Retina (tissue), 1 donor: ENCODE results near the gene DUSP7.

Experiments used
- DNase-seq: peaks from one replicate; pipeline ENCODE4 v3.0.0-alpha.2; 2016

DUSP7 gene

DNA sequence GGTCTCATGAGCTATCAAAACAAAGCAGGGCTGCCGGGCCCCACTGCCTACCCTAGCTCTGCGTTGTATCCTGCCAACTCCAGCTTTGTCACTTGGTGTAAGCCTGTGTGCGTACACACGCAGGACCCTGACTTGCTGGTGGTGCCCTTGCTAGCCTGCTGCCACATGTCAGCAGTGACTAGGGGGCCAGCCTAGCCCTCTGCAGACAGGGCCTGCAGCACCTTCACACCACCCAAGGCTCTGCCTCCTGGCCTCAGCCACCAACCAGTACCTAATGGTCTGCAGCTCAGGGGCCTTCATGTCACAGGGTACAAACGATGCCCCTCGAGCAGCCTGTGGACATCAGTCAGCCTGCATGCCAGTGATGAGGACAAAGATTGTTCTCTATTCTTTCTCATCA, 30.1 kb upstream of the DUSP7 start:
- no peak for DNase-seq

DNA sequence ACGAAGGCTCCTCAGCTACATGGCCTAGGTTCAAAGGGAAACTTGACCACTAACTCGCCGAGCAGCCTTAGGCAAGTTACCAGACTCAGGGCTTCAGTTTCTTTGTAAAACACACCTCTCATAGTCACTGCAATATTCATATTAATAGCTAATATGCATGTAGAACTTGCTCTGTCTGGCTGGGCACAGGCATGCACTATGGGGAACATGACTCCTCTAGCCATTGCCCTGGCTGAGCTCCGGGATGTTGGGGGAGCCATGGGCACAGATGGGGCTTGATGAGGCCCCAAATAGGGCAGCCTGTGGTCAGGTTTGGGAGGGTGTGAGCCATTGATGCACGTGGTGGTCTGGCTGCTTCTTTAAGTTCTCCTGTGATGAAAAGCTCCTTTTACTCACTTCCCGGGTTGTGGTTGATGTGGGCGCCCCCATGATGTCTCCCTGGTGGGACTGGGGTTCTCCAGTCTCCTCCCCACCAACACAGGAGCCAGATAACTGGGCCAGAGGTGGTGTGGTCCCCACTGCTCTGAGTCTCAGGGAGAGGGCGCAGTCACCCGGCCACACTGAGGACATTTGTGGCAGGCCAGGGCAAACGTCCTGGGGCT, 29.4 kb upstream of the DUSP7 start:
- no peak for DNase-seq

DNA sequence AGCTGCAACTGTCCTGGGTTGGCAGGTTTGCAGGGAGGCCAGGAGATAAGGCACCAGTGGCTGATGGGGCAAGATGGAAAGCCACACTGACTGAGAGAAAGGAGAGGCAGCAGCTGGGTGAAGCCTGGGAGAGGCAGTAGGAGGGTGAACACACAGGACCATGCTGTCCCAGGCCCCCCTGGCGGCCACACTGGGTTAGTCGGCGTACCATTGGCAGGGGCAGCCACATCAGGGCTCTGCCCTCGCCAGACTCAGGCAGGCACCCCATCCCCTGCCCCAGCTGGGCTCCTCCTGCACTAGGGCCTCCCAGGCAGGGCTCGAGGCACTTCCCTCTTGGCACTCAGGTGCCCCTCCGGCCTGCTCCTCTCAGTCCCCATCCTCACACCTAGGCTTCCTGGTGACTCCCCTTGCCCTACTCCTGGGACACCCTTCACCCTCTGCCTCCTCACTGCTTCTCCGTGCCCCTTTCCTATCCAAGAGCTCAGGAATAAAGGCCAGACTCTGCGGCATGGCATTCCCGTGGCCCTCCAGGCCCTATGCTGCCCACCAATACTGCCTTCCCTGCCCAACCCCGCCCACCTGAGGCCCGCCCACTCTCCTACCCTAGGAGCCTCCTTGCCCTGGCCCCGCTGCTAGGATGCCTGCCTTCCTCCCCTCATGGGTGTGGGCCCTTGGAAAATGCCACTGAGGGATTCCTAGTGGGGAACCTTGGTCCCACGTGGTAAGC, 28.7 kb upstream of the DUSP7 start:
- DNase-seq: no peak

- DNase-seq: no peak
Observed at GRCh38 chr3:52084216-52084945, 28.0 kb upstream of the DUSP7 start.

GRCh38 chr3:52083556-52084087, 27.3 kb upstream of the DUSP7 start:
- DNase-seq: no peak

DNA sequence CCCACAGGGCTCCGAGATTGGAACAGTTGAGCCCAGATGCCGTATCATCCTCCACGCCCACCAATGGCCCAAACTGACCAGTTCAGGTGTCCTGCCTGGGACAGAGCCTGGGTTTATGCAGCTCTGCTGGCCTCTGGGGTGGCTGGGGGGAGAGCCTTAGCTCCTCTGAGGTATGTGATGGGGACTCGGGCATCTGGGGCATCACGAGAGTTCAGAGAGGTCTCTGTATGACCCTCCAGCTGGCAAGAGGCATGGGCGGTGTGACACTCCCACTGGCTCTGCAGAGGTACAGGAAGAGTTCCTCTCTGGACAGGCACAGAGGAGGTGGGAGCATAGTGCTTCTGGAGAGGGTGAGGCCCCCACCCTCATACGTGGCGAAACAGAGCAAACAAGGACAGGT, 26.6 kb upstream of the DUSP7 start:
- DNase-seq: no peak

- DNase-seq: no peak
Observed at GRCh38 chr3:52080830-52081719, 24.7 kb upstream of the DUSP7 start.

DNA sequence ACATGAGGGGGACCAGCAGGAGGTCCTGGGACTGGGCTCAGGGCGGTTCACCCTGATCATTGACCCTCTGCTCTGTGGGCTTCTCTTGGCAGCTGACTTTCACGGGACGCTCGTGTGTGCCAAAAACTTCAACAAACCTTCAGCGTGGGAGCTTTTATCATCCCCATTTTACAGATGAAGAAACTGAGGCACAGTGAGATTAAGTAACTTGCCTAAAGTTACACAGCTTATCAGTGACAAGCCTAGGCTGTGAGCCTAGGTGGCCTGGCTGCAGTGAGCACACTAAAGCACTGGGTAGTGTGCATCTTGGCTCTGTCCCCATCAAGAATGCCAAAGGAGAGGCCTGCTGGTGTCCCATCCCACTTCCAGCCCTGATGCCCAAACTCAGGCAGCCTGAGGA, 23.6 kb upstream of the DUSP7 start:
- no peak for DNase-seq

GRCh38 chr3:52078781-52079560, 22.6 kb upstream of the DUSP7 start:
- DNase-seq: no peak

DNA sequence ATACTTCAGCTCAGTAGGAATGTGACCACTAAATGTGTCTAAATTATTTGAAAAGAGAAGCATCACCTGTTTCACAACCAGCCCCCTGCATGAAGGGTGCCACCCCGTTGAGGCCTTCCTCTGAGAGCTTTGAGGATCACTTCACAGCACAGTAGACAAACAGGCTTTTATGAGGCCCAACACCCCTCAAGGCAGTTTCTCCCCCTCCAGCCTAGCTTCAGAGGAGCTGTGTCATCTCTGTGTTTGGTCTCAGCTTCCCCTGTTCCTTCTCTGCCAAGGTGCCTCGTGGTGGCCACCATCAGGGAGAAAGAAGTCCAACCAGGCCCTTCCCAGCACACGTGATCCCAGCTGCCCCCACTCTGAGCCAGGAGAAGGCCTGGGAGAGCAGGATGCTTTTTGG, 21.6 kb upstream of the DUSP7 start:
- no peak for DNase-seq

- DNase-seq: no peak
Observed at GRCh38 chr3:52076896-52077780, 20.8 kb upstream of the DUSP7 start.

- no peak for DNase-seq
Observed at GRCh38 chr3:52073490-52073889, 17.1 kb upstream of the DUSP7 start.

DNA sequence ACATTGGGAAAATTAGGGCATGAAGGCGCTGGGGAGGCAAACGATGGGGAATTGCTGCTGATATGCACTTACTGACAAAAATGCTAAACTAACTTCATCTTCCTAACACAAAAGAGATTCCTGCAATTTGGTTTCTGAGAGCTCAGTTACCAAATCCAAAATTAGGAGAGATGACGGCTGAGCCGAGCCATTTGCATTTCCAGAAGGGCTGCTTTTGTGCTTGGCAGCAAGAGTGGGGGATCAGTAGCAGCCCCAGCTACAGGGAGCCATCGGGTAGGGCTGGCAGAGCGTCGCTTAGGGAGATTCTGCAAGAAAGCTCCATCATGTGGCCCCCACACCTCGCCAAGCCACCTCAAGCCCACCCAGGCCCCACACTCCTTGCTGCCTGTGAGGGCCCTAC, 16.1 kb upstream of the DUSP7 start:
- DNase-seq: no peak

DNA sequence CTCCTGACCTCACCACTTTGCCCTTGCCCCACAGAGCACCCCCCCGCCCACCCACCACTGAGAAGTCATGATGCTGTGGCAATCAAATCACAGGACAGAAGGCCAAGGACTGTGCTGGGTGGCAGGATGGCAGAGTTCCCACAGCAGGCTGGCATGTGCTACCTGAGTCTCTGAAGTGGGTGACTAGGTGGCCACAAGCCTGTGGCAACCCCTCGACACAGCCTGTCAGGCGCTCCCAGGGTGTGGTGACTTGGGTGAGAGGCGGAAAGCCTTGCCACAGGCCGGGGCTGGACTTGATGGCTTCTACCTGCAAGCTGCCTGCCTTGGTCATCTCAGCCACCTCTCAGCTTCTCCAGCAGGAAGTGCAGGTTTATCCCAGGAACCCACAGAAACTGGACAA, 15.6 kb upstream of the DUSP7 start:
- no peak for DNase-seq

DNA sequence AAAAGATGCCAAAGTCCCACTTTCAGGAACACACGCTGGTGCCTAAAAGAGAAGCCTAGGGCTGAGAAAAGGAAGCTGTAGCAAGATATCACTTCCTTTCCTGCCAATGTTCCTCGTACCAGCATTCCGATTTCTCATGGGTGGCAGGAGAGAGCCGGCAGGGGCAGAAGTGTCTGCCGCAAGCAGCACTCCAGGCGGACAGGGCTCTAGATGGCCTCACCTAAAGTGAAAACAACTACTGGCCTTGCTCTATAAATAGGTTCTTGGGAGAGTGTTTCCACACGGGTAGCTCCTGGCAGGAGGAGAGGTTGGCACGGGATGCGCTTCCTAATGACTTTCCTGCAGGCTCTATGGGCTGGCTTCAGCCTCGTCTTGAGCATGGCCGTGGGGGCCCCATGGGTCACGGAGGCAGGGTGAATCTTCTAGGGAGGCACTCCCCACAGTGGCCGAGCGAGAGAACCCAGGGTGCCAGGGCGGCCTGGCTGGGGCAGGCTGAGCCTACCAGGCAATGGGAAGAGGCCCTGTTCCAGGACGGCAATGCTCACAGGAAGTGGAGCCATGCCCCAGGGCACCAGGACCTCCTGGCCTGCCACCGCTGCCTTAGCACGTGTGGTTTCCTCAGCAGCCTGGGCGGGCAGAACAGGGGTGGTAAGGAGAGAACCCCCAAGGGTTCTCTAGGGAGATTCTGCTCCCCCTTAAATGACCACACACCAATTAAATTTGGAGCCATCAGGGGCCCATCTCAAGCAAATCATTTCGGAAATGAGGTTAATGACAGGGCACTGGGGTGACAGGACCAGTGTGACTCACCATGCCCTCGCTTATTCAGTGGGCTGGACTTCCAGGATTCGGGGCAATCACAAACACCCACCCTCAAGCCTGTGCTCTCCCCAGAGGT, 14.6 kb upstream of the DUSP7 start:
- DNase-seq: no peak

DNA sequence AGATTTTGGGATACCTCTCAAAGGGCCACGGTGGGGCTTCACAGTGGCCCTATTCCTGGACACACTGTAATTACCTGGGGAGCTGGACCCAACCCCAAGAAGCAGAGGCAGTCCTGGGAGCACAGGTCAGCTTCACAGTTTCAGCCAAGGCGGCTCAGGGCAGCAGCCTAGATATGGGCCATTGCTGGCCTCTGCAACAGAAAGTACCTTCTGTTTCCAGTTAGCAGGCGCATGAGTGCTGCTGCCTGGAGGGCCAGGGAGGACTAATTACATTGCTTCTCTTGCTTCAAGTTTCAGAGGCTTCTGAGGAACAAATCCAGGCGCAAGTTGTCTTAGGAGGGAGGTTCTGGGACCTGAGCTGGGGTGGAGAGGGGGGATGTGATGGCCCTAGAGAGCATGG, 13.5 kb upstream of the DUSP7 start:
- DNase-seq: no peak

DNA sequence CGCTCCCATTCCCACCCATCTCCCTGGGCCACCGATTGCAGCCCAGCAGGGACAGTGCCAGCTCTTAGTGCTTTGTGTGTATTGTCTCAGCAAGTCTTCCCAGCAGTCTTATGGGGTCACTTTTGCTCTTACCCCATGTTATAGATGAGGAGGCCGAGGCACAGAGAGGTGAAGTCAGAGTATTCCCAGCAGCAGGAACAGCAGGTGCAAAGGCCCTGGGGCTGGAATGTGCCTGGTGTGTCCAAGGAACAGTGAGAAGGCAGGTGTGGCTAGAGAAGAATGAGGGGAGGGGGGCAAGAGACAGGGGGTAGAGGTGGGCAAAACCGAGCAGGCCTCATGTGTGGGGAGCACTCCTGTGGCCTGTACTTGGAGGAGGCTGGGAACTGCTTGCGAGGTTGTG, 12.8 kb upstream of the DUSP7 start:
- no peak for DNase-seq

DNA sequence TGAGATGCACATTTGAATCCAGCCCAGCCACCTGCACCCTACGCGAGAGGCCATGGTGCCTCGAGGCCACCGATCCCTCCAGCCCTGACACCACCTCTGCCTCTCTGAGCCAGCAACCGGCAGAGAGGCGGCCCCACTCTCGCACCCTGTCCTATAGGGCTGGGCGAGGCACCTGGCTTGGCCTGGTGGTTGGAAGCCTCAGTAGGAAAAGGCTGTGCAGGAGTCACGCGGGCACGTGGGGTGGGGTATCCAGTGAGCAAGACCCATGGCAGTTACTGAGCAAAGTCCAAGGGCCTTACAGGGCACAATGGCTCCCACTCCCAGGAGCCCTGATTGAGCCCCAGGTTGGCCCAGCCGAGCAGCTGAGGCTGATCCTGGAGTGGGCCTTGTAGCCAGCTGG, 12.4 kb upstream of the DUSP7 start:
- no peak for DNase-seq

DNA sequence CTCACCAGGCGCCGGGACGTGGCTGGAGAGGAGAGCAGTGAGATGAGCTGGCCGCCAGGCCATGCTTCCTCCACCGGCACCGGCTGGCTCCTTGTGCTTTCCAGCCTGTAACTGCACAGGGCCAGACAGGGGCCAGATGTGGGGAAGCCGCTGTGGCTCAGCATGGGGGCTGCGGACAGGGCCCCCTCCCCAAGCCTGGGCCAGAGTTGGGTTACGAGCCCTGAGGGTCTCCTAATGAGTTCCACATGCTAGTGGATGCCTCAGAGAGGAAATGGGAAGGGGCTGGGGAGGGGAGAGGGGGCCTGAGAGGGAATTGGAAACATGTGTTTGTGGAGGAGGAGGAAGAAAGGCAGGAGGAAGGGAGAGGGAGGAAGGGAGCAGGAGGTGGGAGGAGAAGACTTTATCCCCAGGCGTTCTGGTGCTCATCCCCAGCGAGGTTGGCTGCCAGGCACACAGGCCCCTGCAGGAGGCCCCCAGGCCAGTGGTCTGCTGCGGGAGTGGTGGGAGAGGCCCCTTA, 11.7 kb upstream of the DUSP7 start:
- DNase-seq: peak; percentile 64

GRCh38 chr3:52067526-52067925, 11.2 kb upstream of the DUSP7 start:
- DNase-seq: no peak
